Measurements from ENCODE around the gene ERO1B.

The ERO1B gene

DNA sequence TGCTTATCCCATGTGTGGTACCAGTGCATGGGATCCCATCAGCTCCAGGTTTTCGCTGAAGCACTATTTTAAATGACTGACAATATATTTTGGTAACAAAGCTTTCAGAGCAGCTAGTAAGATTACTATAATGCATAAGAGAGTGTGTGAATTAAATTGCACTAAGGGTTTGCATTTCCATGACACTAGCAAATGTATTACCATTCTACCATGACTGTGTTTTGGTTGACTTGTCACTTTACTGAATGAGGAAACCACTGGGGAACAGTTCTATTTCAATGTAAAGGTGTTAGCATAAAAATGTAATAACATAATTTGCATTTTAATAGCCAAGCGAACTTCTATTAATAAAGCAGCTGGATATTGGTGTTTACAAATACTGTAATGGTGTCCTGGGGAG is 31.7 kb upstream of the ERO1B start:
- H3K27me3 Mint-ChIP-seq, result peaks cover 0 to 13% of the 10 kb centered on the region in 2 donors

GRCh38 chr1:236311040-236311439 is 29.3 kb upstream of the ERO1B start:
- H3K27ac Mint-ChIP-seq, result no peak overlapping the region
- H3K4me3 Mint-ChIP-seq, result no peak overlapping the region
- peaks cover 3% of the 10 kb centered on the region for H3K36me3 Mint-ChIP-seq (ENCODE audit: insufficient read depth)
- no peak for DNase-seq
- no peaks in the 10 kb centered on the region for H3K9me3 Mint-ChIP-seq
- no peaks in the 10 kb centered on the region for H3K4me1 Mint-ChIP-seq (ENCODE audit: low read depth in 2 of 2)
- peaks cover 0 to 8% of the 10 kb centered on the region in 2 donors for H3K27me3 Mint-ChIP-seq
- ATAC-seq (replicated peaks), result no peak

More for the DNA sequence above, 31.7 kb upstream of the ERO1B start:
- H3K4me1 Mint-ChIP-seq (ENCODE audit: low read depth in 2 of 2), result no peaks in the 10 kb centered on the region
- H3K36me3 Mint-ChIP-seq (ENCODE audit: insufficient read depth), result no peaks in the 10 kb centered on the region
- no peaks in the 10 kb centered on the region for H3K9me3 Mint-ChIP-seq
- ATAC-seq (replicated peaks) (no peak), DNase-seq (no peak)
- no peak overlapping the region for H3K4me3 Mint-ChIP-seq
- no peak overlapping the region for H3K27ac Mint-ChIP-seq

- Mint-ChIP-seq H3K27me3 (no peaks in the 10 kb centered on the region), H3K9me3 (no peaks in the 10 kb centered on the region), H3K27ac (peak overlapping the region in 1 of 2 donors; percentile 42), H3K4me3 (no peak overlapping the region), H3K4me1 (ENCODE audit: low read depth in 2 of 2) (no peaks in the 10 kb centered on the region), H3K36me3 (ENCODE audit: insufficient read depth) (peaks cover 3% of the 10 kb centered on the region)
- ATAC-seq (replicated peaks), result no peak
- DNase-seq, result no peak
Measured at GRCh38 chr1:236308827-236309226, 27.1 kb upstream of the ERO1B start.

GRCh38 chr1:236307435-236307834 is 25.7 kb upstream of the ERO1B start:
- H3K27ac Mint-ChIP-seq, result no peak overlapping the region
- peaks cover 3% of the 10 kb centered on the region for H3K36me3 Mint-ChIP-seq (ENCODE audit: insufficient read depth)
- H3K4me1 Mint-ChIP-seq (ENCODE audit: low read depth in 2 of 2), result no peaks in the 10 kb centered on the region
- no peak overlapping the region for H3K4me3 Mint-ChIP-seq
- DNase-seq (no peak), ATAC-seq (replicated peaks) (no peak)
- H3K9me3 Mint-ChIP-seq, result no peaks in the 10 kb centered on the region
- no peaks in the 10 kb centered on the region for H3K27me3 Mint-ChIP-seq

DNA sequence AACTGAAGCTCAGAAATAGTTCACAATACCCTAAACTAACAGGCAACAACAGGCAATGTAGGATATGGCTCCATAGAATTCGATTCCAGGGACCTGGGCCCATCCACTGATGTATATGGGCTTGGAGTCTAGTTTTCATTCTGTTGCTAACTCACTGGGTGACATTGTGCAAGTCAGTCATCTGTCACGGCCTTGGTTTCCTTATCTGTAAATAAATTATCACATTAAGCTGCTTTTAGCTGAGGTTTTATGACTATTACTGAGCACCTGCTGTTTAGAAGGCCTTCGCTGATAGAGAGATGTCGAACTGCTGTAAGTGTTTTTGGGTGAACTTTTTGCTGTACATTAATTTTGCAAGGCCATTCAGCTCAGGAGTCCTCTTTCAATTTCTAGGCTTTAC is 22.9 kb upstream of the ERO1B start:
- Mint-ChIP-seq H3K4me1 (ENCODE audit: low read depth in 2 of 2) (no peaks in the 10 kb centered on the region), H3K27me3 (no peaks in the 10 kb centered on the region), H3K4me3 (no peak overlapping the region), H3K27ac (no peak overlapping the region), H3K36me3 (ENCODE audit: insufficient read depth) (peaks cover 3% of the 10 kb centered on the region), H3K9me3 (no peaks in the 10 kb centered on the region)
- ATAC-seq (replicated peaks) (no peak), DNase-seq (no peak)

- Mint-ChIP-seq H3K9me3 (no peaks in the 10 kb centered on the region), H3K27ac (peak overlapping the region in 1 of 2 donors; percentile 10)
- ATAC-seq (replicated peaks), result no peak
Measured at GRCh38 chr1:236303675-236304074, 21.9 kb upstream of the ERO1B start.

GRCh38 chr1:236302941-236303340 is 21.2 kb upstream of the ERO1B start:
- H3K4me3 Mint-ChIP-seq, result no peak overlapping the region
- H3K27ac Mint-ChIP-seq, result no peak overlapping the region
- H3K4me1 Mint-ChIP-seq (ENCODE audit: low read depth in 2 of 2), result no peaks in the 10 kb centered on the region
- H3K9me3 Mint-ChIP-seq, result no peaks in the 10 kb centered on the region
- DNase-seq (no peak), ATAC-seq (replicated peaks) (no peak)
- peaks cover 3% of the 10 kb centered on the region for H3K36me3 Mint-ChIP-seq (ENCODE audit: insufficient read depth)
- H3K27me3 Mint-ChIP-seq, result peaks cover 0 to 9% of the 10 kb centered on the region in 2 donors

More at GRCh38 chr1:236303675-236304074, 21.9 kb upstream of the ERO1B start:
- Mint-ChIP-seq H3K36me3 (ENCODE audit: insufficient read depth) (peaks cover 3% of the 10 kb centered on the region), H3K27me3 (peaks cover 0 to 5% of the 10 kb centered on the region in 2 donors), H3K4me3 (no peak overlapping the region), H3K4me1 (ENCODE audit: low read depth in 2 of 2) (no peaks in the 10 kb centered on the region)
- DNase-seq, result no peak

DNA sequence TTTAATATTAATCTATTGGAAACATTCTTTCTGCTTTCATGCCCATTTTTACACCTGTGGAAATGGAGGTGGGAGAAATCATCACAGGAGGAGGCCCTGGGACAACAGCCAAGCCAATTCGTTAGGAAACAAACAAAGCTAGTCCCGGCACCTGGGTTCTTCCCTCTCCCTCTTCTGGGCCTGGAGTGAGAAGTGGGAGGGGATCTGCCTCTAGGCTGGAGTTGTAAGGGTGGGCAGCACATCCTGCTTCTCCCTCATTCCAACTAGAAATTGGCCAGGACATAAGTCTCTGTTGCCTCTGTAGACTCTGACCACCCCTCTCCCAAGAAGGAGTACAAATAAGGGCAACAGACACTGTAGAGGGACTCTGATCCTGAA is 20.2 kb upstream of the ERO1B start:
- no peak overlapping the region for H3K27ac Mint-ChIP-seq
- H3K4me3 Mint-ChIP-seq, result no peak overlapping the region
- no peaks in the 10 kb centered on the region for H3K4me1 Mint-ChIP-seq (ENCODE audit: low read depth in 2 of 2)
- DNase-seq (no peak), ATAC-seq (replicated peaks) (no peak)
- H3K27me3 Mint-ChIP-seq, result peaks cover 0 to 14% of the 10 kb centered on the region in 2 donors
- H3K36me3 Mint-ChIP-seq (ENCODE audit: insufficient read depth), result no peaks in the 10 kb centered on the region
- no peaks in the 10 kb centered on the region for H3K9me3 Mint-ChIP-seq

DNA sequence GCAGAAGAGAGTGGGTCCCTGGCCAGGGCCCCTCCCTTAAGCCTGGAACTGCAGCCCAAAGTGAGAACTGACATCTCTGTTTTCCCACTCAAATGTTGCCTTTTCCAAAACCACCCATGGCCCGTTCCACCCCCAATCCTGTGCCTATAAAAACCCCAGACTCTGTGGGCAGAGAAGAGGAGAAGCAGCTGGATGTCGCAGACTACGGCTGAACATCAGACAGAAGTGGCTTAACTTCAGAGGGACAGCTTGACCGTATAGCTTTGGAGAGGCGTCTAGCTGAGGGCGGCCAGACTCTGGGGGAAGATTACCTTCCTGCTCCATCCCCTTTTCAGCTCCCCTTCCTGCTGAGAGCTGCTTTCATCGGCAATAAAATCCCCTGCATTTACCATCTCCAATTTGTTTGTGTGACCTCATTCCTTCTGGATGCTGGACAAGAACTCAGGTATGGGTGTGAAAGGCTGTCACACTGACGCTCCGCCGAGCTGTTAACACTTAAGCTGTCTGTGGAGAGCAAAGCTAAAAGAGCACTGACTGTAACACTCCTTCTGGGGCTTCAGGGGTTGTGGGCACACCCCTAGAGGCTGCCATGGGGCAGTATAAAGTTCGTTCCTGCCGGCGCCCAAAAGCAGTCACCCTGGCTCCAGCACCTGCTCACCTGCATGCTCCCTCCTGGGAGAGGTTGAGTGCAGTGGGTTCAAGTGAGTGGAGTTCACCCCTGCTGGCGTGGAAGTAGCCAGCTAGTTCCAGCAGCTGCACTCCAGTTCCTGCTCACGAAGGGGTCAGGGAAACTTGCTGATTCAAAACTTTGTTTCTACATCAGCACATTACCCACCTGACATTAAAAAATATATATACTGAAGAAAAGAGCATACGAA is 19.6 kb upstream of the ERO1B start:
- ATAC-seq (replicated peaks) (no peak), DNase-seq (no peak)
- H3K27me3 Mint-ChIP-seq, result peaks cover 0 to 15% of the 10 kb centered on the region in 2 donors
- H3K4me1 Mint-ChIP-seq (ENCODE audit: low read depth in 2 of 2), result no peaks in the 10 kb centered on the region
- no peak overlapping the region for H3K27ac Mint-ChIP-seq
- no peaks in the 10 kb centered on the region for H3K36me3 Mint-ChIP-seq (ENCODE audit: insufficient read depth)
- no peaks in the 10 kb centered on the region for H3K9me3 Mint-ChIP-seq
- no peak overlapping the region for H3K4me3 Mint-ChIP-seq

DNA sequence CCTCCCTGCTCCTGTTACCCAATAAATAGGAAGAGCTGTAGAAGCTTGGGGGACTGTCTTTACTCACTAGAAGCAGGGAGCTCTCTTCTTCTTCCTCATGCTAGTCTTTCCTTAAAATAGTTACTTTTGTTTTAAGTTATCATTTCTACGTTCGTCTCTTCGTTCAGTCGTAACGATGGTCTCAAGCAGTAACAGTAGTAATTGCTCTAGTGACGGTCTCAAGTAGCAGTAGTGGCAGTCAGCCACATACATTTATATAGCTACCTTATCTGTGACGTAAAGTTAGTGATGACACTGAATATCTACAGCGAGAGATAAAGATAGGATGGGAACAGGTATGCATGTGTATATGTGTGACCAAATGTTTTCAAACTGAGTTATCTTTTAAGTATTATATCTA is 15.4 kb upstream of the ERO1B start:
- DNase-seq (no peak), ATAC-seq (replicated peaks) (no peak)
- Mint-ChIP-seq H3K4me3 (no peak overlapping the region), H3K36me3 (ENCODE audit: insufficient read depth) (no peaks in the 10 kb centered on the region), H3K9me3 (no peaks in the 10 kb centered on the region), H3K4me1 (ENCODE audit: low read depth in 2 of 2) (no peaks in the 10 kb centered on the region), H3K27ac (no peak overlapping the region), H3K27me3 (peaks cover 0 to 15% of the 10 kb centered on the region in 2 donors)

GRCh38 chr1:236292425-236292824 is 10.7 kb upstream of the ERO1B start:
- no peak for ATAC-seq (replicated peaks)
- Mint-ChIP-seq H3K4me3 (no peak overlapping the region), H3K27ac (no peak overlapping the region), H3K36me3 (ENCODE audit: insufficient read depth) (no peaks in the 10 kb centered on the region), H3K27me3 (peaks cover 0 to 15% of the 10 kb centered on the region in 2 donors), H3K9me3 (no peaks in the 10 kb centered on the region), H3K4me1 (ENCODE audit: low read depth in 2 of 2) (no peaks in the 10 kb centered on the region)
- DNase-seq, result no peak

GRCh38 chr1:236289492-236290131 is 7.9 kb upstream of the ERO1B start:
- H3K9me3 Mint-ChIP-seq, result no peaks in the 10 kb centered on the region
- DNase-seq (no peak), ATAC-seq (replicated peaks) (no peak)
- no peak overlapping the region for H3K4me3 Mint-ChIP-seq
- H3K36me3 Mint-ChIP-seq (ENCODE audit: insufficient read depth), result peaks cover 3% of the 10 kb centered on the region
- H3K27ac Mint-ChIP-seq, result no peak overlapping the region
- H3K4me1 Mint-ChIP-seq (ENCODE audit: low read depth in 2 of 2), result peaks cover 0 to 2% of the 10 kb centered on the region in 2 donors
- peaks cover 0 to 9% of the 10 kb centered on the region in 2 donors for H3K27me3 Mint-ChIP-seq

DNA sequence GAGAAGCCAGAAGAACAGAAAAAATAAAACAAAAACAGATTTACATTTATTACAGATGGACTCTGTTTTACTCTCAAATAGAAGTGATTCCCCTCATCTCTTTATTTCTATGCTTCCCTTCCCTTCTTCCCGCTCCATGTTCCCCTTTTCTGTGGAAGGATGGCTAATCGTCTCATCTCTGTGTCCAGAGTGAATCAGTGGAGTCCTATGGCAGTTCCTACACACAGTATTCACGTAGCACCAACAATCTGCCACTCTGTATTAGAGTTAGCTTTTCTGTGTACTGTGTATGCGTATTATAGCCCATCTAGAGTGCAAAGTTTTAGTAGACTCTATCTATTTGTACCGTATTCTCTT is 6.8 kb upstream of the ERO1B start:
- DNase-seq, result no peak
- no peaks in the 10 kb centered on the region for H3K9me3 Mint-ChIP-seq
- peaks cover 4 to 9% of the 10 kb centered on the region in 2 donors for H3K27me3 Mint-ChIP-seq
- no peak overlapping the region for H3K4me3 Mint-ChIP-seq
- ATAC-seq (replicated peaks), result no peak
- no peak overlapping the region for H3K27ac Mint-ChIP-seq
- H3K4me1 Mint-ChIP-seq (ENCODE audit: low read depth in 2 of 2), result peaks cover 4% of the 10 kb centered on the region in 2 donors
- H3K36me3 Mint-ChIP-seq (ENCODE audit: insufficient read depth), result peaks cover 3% of the 10 kb centered on the region

Measured in effector memory CD8-positive, alpha-beta T cell (primary cell).